ENCODE data around the gene LYPD6B. TPM values are rescaled to one million over a fixed set of nuclear protein-coding genes. Genes with fewer than 3 reads are reported as not detected.

Gene LYPD6B
- total RNA-seq, 1 experiment from 2014 or later, result 6.1 TPM

GRCh38 chr2:149213764-149214493, 175.4 kb downstream of the LYPD6B start:
- Histone ChIP-seq H3K4me3 (replicated peaks in 1 of 2; ENCODE audit: low read depth in 1 of 2, low read length in 2 of 2) (no peak overlapping the region), H3K4me1 (ENCODE audit: control insufficient read depth in 1 of 2, insufficient read depth in 2 of 2, low read length in 2 of 2) (no peaks in the 10 kb centered on the region), H3K27ac (ENCODE audit: low read depth, low read length) (no peak overlapping the region), H4K20me1 (ENCODE audit: insufficient read depth) (no peaks in the 10 kb centered on the region), H3K9ac (ENCODE audit: low read length) (no peak overlapping the region), H3K9me3 (ENCODE audit: control insufficient read depth in 1 of 2, insufficient read depth in 1 of 2, low read depth in 1 of 2, low read length in 2 of 2) (no peaks in the 10 kb centered on the region), H3K4me2 (ENCODE audit: low read length) (no peak overlapping the region), H2AFZ (ENCODE audit: low read depth, low read length, poor library complexity, severe bottlenecking) (no peak overlapping the region), H3K9me2 (ENCODE audit: insufficient read depth) (no peaks in the 10 kb centered on the region), H3K36me3 (ENCODE audit: control insufficient read depth in 1 of 2, insufficient read depth in 2 of 2, low read length in 2 of 2) (no peaks in the 10 kb centered on the region), H3K27me3 (ENCODE audit: insufficient read depth, low read length) (no peaks in the 10 kb centered on the region), H3K79me2 (ENCODE audit: insufficient read depth, low read length) (no peaks in the 10 kb centered on the region)
- CTCF ChIA-PET, result no interaction called here
- POLR2A ChIA-PET, result no interaction called here
- BruUV-seq (replicated peaks), result no TSS peak
- no peak for TF ChIP-seq ZNF274 (IDR thresholded peaks at IDR 0.05; ENCODE audit: low read depth, low read length)
- no peak for TF ChIP-seq EZH2 (IDR thresholded peaks at IDR 0.05)
- TF ChIP-seq POLR2A (IDR thresholded peaks at IDR 0.05; ENCODE audit: borderline replicate concordance, extremely low read depth, insufficient read depth, insufficient read length), result no peak
- TF ChIP-seq EGR1 (IDR thresholded peaks at IDR 0.05; ENCODE audit: low read depth), result no peak
- TF ChIP-seq ATF3 (IDR thresholded peaks at IDR 0.05), result no peak
- no peak for TF ChIP-seq ZBTB33 (IDR thresholded peaks at IDR 0.05; ENCODE audit: extremely low read depth, insufficient replicate concordance, low read length)
- TF ChIP-seq YY1 (IDR thresholded peaks at IDR 0.05; ENCODE audit: extremely low read depth, insufficient replicate concordance, low read depth, low read length), result no peak
- ATAC-seq (no peak), DNase-seq (ENCODE audit: low read depth, low spot score) (no peak)
- RAD21 ChIA-PET (ENCODE audit: low non-redundant PET in 1 of 2, low total read pairs in 2 of 2, uncharacterized antibody in 2 of 2, unreplicated experiment in 2 of 2), result no interaction called here
- intact Hi-C loops (cut with micrococcal nuclease), result no loop called here
